Measurements from ENCODE around the gene TBRG4.

Gene TBRG4

GRCh38 chr7:45133877-45134276 lies 22.4 kb upstream of the TBRG4 start:
- H3K27me3 Mint-ChIP-seq = peaks cover 2 to 5% of the 10 kb centered on the region in 2 donors
- H3K9me3 Mint-ChIP-seq = no peaks in the 10 kb centered on the region
- H3K27ac Mint-ChIP-seq = no peak overlapping the region
- DNase-seq (no peak), ATAC-seq (replicated peaks) (no peak)
- H3K4me1 Mint-ChIP-seq (ENCODE audit: low read depth in 2 of 2) = peaks cover 6% of the 10 kb centered on the region in 2 donors
- no peak overlapping the region for H3K4me3 Mint-ChIP-seq
- no peaks in the 10 kb centered on the region for H3K36me3 Mint-ChIP-seq (ENCODE audit: insufficient read depth)

DNA sequence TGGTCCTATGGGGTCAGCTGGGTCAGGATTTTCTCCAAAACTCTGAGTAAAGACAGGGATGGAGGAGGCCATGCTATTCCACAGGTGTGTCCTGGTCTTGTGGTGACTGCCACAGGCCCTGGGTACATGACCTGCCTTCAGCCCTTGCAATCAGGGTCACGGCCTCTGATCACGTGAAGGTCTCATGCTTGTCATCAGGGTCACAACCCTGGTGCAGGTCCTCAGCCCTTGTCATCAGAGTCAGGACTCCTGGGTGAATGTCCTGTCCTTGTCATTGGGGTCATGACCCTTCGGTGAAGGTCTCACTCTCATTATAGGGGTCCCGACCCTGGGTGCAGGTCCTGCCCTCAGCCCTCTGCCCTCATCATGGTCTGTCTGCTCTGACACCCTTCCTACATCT lies 21.9 kb upstream of the TBRG4 start:
- no peaks in the 10 kb centered on the region for H3K36me3 Mint-ChIP-seq (ENCODE audit: insufficient read depth)
- no peak for DNase-seq
- peaks cover 0 to 5% of the 10 kb centered on the region in 2 donors for H3K27me3 Mint-ChIP-seq
- no peaks in the 10 kb centered on the region for H3K9me3 Mint-ChIP-seq
- H3K4me3 Mint-ChIP-seq = no peak overlapping the region
- H3K4me1 Mint-ChIP-seq (ENCODE audit: low read depth in 2 of 2) = peaks cover 6% of the 10 kb centered on the region in 2 donors
- H3K27ac Mint-ChIP-seq = no peak overlapping the region
- no peak for ATAC-seq (replicated peaks)

- H3K4me3 Mint-ChIP-seq = no peak overlapping the region
- DNase-seq (no peak), ATAC-seq (replicated peaks) (no peak)
- no peaks in the 10 kb centered on the region for H3K9me3 Mint-ChIP-seq
- peaks cover 6% of the 10 kb centered on the region in 2 donors for H3K4me1 Mint-ChIP-seq (ENCODE audit: low read depth in 2 of 2)
- H3K36me3 Mint-ChIP-seq (ENCODE audit: insufficient read depth) = no peaks in the 10 kb centered on the region
- peaks cover 0 to 2% of the 10 kb centered on the region in 2 donors for H3K27me3 Mint-ChIP-seq
- H3K27ac Mint-ChIP-seq = peak overlapping the region in 1 of 2 donors; percentile 51
Observed at GRCh38 chr7:45132708-45133320, 21.3 kb upstream of the TBRG4 start.

DNA sequence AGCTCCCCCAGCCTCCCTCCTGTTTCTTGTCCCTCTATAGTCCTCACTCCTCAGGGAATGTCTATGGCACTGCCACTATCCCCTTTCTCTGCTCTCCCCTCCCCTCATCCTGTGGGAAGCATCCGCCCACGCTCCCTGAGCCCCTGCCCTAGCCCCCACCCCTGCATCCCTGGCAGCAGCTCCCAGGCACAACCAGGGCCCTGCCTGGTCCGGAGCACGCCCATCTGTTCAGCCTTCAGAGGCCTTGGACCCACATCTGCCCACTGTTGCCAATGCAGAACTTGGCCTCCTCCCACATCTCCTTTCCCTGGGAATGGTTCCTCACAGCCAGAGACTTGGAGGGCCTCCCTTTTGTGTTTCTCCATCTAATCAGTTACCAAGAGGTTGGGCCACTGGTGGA lies 20.4 kb upstream of the TBRG4 start:
- no peak for ATAC-seq (replicated peaks)
- H3K4me3 Mint-ChIP-seq = no peak overlapping the region
- no peaks in the 10 kb centered on the region for H3K27me3 Mint-ChIP-seq
- no peak overlapping the region for H3K27ac Mint-ChIP-seq
- no peak for DNase-seq
- H3K36me3 Mint-ChIP-seq (ENCODE audit: insufficient read depth) = no peaks in the 10 kb centered on the region
- H3K4me1 Mint-ChIP-seq (ENCODE audit: low read depth in 2 of 2) = peaks cover 6% of the 10 kb centered on the region in 2 donors
- no peaks in the 10 kb centered on the region for H3K9me3 Mint-ChIP-seq

DNA sequence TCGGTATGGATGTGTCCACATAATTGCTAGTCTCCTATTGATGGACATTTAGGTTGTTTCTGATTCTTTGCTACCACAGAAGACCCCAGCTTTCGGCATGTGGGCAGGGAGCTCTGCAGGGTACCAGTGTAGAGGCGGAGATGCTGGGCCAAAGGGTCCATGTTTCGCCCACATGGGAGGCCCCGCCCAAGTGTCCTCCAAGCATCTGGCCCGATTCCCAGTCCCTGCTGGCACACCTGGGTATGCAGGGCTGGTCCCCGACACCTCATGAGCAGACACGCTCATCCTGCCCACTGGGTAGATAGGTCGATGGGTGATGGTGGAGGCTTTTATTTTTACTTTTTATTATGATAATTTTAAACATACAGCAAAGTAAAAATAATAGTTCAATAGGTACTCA lies 19.4 kb upstream of the TBRG4 start:
- H3K4me1 Mint-ChIP-seq (ENCODE audit: low read depth in 2 of 2) = peaks cover 1 to 2% of the 10 kb centered on the region in 2 donors
- H3K27me3 Mint-ChIP-seq = no peaks in the 10 kb centered on the region
- no peaks in the 10 kb centered on the region for H3K36me3 Mint-ChIP-seq (ENCODE audit: insufficient read depth)
- no peak overlapping the region for H3K4me3 Mint-ChIP-seq
- DNase-seq (no peak), ATAC-seq (replicated peaks) (no peak)
- no peak overlapping the region for H3K27ac Mint-ChIP-seq
- H3K9me3 Mint-ChIP-seq = no peaks in the 10 kb centered on the region

- Mint-ChIP-seq H3K27ac (peak overlapping the region; percentile 48 to 62), H3K27me3 (no peaks in the 10 kb centered on the region), H3K4me3 (no peak overlapping the region), H3K9me3 (no peaks in the 10 kb centered on the region), H3K4me1 (ENCODE audit: low read depth in 2 of 2) (peaks cover 0 to 4% of the 10 kb centered on the region in 2 donors), H3K36me3 (ENCODE audit: insufficient read depth) (no peaks in the 10 kb centered on the region)
- ATAC-seq (replicated peaks) (no peak), DNase-seq (no peak)
Observed at GRCh38 chr7:45129906-45130305, 18.4 kb upstream of the TBRG4 start.

DNA sequence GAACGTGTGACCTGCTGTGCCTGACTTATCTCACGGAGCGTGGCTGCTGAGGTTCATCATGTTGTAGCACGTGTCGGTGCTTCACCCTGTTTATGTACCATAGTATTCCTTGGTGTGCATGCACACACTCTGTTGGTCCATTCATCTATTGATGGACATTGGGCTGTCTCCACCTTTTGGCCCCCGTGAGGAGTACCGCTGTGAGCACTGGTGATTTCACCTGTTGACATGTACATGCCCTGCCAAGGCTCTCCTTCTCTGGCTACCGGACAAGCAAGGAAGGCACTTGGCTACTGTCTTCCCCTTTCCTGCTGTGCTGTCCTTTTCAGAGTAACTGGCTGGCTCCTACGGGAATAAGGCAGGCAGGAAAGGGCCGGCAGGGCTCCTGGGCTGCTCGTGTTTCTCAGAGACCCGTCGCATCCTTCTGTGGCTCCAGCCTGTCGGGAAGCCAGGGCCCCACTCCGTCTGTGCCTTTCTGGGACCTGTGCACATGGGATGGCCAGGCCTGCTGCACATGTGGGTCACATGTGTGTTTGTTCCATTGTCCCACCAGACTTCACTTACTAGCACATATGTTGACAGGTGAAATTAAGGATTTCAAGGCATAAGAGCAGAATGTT lies 17.8 kb upstream of the TBRG4 start:
- ATAC-seq (replicated peaks) (no peak), DNase-seq (no peak)
- H3K9me3 Mint-ChIP-seq = no peaks in the 10 kb centered on the region
- peak overlapping the region in 1 of 2 donors; percentile 62 for H3K27ac Mint-ChIP-seq
- no peak overlapping the region for H3K4me3 Mint-ChIP-seq
- peaks cover 0 to 4% of the 10 kb centered on the region in 2 donors for H3K4me1 Mint-ChIP-seq (ENCODE audit: low read depth in 2 of 2)
- no peaks in the 10 kb centered on the region for H3K27me3 Mint-ChIP-seq
- no peaks in the 10 kb centered on the region for H3K36me3 Mint-ChIP-seq (ENCODE audit: insufficient read depth)

DNA sequence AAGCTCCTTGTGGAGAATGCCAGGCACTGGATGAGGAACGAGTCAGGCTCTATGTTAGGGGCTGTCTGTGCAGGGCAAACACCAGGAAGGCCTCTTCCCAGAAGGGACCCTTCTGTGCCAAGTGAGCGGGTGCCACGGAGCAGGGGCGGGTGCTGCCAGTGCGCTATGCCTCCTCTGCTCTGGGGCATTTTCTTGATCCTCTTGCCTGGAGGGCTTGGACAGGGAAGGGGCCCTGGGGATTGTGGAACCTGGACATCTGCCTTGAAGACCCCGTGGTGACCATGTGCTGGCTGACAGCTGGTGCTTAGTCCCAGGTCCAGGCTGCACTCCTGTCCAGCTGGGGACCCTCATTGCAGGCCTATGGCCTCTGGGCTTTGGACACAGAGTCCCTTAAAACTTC lies 15.4 kb upstream of the TBRG4 start:
- H3K36me3 Mint-ChIP-seq (ENCODE audit: insufficient read depth) = no peaks in the 10 kb centered on the region
- no peak overlapping the region for H3K4me3 Mint-ChIP-seq
- no peaks in the 10 kb centered on the region for H3K27me3 Mint-ChIP-seq
- no peak for DNase-seq
- no peak for ATAC-seq (replicated peaks)
- H3K27ac Mint-ChIP-seq = peak overlapping the region in 1 of 2 donors; percentile 62
- peaks cover 17% of the 10 kb centered on the region in 2 donors for H3K4me1 Mint-ChIP-seq (ENCODE audit: low read depth in 2 of 2)
- no peaks in the 10 kb centered on the region for H3K9me3 Mint-ChIP-seq

DNA sequence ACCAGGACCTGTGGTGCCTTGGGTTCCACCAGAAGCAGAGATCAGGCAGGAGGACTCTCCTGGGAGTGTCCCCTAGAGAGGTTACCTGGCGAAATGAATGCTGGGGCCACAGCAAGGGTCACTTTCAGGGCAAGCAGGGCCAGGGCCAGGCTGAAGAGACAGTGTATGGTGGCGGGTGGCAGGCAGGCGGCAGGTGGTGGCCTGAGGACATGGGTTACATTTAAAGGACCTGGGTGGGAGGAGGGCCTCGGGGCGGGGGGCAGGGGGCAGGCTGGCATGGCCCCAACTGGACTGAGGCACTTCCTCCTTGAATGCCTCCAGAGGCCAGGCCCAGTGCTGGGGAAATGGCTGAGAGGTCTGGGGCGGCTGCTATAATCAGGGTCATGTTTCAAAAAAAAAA lies 14.7 kb upstream of the TBRG4 start:
- Mint-ChIP-seq H3K27ac (peak overlapping the region in 1 of 2 donors; percentile 62), H3K27me3 (no peaks in the 10 kb centered on the region), H3K36me3 (ENCODE audit: insufficient read depth) (no peaks in the 10 kb centered on the region), H3K4me3 (no peak overlapping the region), H3K4me1 (ENCODE audit: low read depth in 2 of 2) (peaks cover 17% of the 10 kb centered on the region in 2 donors), H3K9me3 (no peaks in the 10 kb centered on the region)
- no peak for DNase-seq
- no peak for ATAC-seq (replicated peaks)

DNA sequence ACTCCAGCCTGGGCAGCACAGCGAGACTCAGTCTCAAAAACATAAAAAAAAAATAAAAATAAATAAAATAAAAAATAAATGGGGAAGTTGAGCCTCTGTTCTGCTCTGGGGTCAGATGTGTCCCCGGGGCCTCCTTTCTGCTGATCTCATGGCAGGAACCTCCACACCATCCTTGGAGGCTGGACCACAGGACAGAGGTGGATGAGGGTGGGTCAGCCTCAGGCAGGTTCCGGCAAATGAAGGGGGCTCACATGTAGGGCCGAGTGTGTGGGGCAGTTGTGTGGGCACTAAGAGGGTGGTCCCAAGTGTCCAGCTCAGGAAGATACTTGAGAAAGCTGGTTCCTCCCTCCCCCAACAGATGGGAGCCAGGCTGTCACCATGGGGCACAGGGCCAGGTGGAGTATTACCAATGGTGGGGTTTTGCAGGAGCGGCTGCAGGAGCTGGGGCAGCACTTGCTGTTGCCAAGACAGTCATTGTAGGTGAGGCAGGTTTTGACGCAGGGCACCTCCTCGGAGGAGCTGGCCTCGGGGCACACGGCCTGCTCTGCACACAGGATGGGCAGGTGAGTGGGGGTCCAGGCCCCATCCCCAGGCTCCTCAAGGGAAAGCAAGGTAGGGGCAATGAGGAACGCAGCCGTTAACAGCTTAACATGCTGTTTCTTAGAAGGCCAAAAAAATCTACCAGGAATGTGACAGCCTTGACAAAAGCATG lies 13.9 kb upstream of the TBRG4 start:
- Mint-ChIP-seq H3K4me1 (ENCODE audit: low read depth in 2 of 2) (peaks cover 17% of the 10 kb centered on the region in 2 donors), H3K4me3 (peak overlapping the region in 1 of 2 donors; percentile 28), H3K36me3 (ENCODE audit: insufficient read depth) (no peaks in the 10 kb centered on the region), H3K27me3 (no peaks in the 10 kb centered on the region), H3K27ac (no peak overlapping the region), H3K9me3 (no peaks in the 10 kb centered on the region)
- DNase-seq (no peak), ATAC-seq (replicated peaks) (no peak)

GRCh38 chr7:45123913-45124710 lies 12.6 kb upstream of the TBRG4 start:
- no peaks in the 10 kb centered on the region for H3K27me3 Mint-ChIP-seq
- peak overlapping the region; percentile 60 to 66 for H3K4me3 Mint-ChIP-seq
- ATAC-seq (replicated peaks) = no peak
- H3K4me1 Mint-ChIP-seq (ENCODE audit: low read depth in 2 of 2) = peaks cover 17% of the 10 kb centered on the region in 2 donors
- H3K36me3 Mint-ChIP-seq (ENCODE audit: insufficient read depth) = no peaks in the 10 kb centered on the region
- peak overlapping the region in 1 of 2 donors; percentile 89 for H3K27ac Mint-ChIP-seq
- no peak for DNase-seq
- no peaks in the 10 kb centered on the region for H3K9me3 Mint-ChIP-seq

DNA sequence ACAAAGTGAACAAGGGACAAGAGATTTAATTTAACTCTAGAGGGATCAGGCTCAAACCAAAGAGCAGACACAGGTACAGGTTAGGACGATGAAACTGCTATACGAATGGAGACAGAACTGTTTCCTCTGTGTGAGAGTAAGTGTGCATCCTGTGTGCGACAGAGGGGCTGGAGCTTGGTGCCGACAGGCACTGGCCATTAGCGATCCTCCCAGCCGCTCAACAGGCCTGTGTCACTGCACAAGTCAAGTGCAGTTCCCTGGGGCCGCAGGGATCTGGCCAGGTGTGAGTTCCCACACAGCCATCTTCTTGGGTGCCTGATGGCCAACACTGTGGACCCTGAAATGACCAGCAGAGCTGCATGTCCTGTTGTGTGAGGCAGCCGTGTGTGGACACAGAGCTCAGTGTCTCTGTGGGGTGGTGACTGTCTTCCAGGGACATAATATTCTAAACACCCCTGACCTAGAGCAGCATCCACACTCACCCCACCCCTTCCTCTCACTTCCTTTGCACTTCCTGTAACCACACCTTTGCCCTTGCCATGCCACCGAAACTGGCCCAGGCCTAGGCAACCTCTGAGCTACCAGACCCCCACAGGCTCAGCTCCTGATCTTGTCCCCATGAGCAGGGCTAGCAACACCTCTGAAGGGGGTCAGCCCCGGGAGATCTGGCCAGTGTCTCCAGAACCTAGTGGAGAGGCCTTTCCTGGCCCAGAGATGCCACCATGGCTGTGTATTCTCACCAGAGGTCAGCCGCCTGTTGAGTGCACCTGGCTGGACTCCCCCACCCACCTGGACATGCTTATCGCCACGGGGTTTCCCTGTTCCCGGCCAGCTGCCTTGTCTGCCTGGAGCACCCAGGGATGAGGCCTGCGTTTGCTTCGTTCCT lies 11.7 kb upstream of the TBRG4 start:
- Mint-ChIP-seq H3K36me3 (ENCODE audit: insufficient read depth) (no peaks in the 10 kb centered on the region), H3K9me3 (no peaks in the 10 kb centered on the region), H3K27me3 (peaks cover 0 to 7% of the 10 kb centered on the region in 2 donors), H3K27ac (peak overlapping the region; percentile 87 to 89), H3K4me3 (peak overlapping the region; percentile 60 to 66), H3K4me1 (ENCODE audit: low read depth in 2 of 2) (peaks cover 17 to 20% of the 10 kb centered on the region in 2 donors)
- ATAC-seq (replicated peaks) = peak; percentile 79
- no peak for DNase-seq

All from effector memory CD8-positive, alpha-beta T cell (primary cell).